ENCODE measurements around the gene WDFY3.

The WDFY3 gene, protein sequence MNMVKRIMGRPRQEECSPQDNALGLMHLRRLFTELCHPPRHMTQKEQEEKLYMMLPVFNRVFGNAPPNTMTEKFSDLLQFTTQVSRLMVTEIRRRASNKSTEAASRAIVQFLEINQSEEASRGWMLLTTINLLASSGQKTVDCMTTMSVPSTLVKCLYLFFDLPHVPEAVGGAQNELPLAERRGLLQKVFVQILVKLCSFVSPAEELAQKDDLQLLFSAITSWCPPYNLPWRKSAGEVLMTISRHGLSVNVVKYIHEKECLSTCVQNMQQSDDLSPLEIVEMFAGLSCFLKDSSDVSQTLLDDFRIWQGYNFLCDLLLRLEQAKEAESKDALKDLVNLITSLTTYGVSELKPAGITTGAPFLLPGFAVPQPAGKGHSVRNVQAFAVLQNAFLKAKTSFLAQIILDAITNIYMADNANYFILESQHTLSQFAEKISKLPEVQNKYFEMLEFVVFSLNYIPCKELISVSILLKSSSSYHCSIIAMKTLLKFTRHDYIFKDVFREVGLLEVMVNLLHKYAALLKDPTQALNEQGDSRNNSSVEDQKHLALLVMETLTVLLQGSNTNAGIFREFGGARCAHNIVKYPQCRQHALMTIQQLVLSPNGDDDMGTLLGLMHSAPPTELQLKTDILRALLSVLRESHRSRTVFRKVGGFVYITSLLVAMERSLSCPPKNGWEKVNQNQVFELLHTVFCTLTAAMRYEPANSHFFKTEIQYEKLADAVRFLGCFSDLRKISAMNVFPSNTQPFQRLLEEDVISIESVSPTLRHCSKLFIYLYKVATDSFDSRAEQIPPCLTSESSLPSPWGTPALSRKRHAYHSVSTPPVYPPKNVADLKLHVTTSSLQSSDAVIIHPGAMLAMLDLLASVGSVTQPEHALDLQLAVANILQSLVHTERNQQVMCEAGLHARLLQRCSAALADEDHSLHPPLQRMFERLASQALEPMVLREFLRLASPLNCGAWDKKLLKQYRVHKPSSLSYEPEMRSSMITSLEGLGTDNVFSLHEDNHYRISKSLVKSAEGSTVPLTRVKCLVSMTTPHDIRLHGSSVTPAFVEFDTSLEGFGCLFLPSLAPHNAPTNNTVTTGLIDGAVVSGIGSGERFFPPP (N-terminal part only)

DNA sequence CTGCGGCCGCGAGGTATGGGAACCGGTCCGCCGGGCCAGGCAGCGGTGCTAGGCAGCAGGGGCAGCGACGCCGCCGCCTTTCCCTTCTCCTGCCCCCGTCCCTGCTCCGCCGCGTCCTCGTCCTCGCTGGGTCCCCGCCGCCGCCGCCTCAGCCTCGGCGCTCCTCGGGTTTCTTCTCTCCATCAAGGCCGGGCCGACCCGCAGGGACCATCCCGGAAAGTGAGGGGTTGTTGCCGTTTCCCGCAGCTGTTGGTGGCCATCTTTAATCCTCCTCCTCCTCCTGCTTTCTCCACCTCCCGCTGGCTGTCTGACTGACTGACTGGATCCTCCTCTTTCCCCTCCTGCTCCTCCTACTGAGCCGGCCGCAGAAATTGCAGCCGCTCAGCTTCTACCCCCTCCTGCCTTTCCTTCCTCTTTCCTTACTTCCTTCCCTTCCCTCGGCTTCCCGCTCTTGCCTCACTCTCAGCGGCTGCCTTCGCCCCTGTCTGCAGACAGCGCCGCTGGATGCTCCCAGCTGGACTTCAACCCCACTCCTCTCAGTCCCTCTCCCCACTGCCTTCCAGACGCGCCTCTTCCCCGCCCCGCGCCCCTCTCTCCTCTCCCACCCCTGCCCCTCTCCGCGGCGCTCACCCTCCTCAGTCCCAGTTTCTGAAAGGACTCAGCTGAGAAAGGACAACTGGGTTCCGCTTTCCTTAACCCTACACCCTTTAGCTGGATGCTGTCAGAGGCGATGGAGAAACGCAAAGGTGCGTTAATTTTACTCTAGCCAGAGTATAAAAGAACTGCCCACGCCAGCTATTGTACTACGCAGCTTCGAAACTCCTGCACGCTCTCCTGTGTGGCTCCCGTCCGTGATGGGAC is at the start of gene WDFY3:
TSS of gene WDFY3 (minus strand) at position 309 of the 861 bp plus-strand sequence. CDS start 106,099 bp downstream, outside the sequence.
- peak; percentile 70 for DNase-seq

DNA sequence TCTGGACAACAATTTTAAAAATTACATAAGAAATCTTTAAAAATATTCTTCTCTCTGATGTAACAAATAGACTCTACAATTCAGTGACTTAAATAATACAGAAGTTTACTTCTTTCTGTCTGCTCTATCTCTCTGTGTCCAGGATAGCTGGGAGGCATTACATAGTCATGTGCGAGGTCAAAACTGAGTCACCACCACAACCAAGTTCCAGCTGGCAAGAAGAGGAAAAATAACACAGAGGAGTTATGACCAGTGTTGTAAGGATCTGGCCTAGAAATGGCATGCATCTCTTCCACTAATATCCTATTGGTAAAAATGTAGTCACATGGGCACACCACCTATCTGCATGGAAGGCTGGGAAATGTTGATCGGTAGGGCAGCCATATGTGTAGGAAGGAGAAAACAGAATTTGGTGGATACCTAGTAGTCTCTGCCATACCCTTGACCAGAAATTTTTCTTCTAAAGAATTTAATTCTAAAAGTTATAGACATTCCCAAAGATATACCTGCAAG is 39.4 kb upstream of the WDFY3 start:
- DNase-seq: no peak

DNA sequence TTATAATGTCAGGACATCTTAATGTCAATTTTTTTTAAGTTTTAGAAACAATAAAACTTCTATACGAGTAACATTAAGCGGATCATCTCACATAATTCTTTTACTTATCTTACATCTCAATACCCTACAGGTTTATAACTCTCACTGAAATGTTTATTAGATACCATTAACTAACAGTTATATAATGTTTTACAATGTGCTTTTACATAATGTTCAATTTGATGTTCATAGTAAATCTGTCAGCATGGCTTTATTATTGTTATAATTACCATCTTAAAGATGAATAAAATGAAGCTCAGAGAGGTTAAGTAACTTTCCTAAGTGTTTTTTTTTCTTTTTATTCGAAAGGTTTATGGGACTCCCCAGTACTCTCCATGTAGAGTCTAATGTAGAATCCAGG is 33.9 kb upstream of the WDFY3 start:
- no peak for DNase-seq

DNA sequence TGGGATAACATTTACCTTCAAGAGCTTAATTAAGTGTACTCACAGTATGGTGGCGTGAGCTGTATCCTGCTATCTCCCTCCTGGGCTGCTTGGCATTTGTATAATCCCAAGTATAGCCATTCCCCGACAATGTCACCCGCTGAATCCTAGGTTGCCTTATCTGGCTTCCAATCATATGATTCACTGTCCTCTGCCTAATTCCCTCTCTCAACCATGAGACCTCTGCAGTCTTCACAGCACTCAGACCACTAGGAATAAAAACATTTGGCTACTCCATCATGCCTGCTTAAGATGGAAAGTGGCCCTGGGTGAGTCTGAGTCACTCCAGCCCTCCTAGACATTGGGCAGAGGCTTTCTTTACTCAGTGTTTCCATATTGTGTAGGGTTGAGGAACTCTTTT is 28.9 kb upstream of the WDFY3 start:
- no peak for DNase-seq

DNA sequence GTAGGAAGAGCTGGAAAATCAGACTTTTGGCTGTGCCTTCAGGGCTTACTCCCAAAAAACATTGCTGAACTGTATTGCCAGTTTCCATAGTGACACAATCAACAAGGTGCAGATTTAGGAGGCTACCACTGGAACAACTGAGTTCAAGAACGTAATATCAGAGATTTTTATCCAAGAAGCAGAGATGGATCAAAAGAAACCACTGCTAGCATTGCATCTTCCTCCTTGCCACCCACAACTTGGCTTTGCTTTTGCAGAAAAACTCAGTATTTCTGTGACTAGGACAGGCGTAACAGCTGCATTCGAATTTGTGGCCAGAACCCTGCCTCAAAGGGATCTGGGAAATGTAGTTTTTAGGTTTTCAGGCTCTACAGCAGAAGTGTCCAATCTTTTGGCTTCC is 27.8 kb upstream of the WDFY3 start:
- DNase-seq: no peak

DNA sequence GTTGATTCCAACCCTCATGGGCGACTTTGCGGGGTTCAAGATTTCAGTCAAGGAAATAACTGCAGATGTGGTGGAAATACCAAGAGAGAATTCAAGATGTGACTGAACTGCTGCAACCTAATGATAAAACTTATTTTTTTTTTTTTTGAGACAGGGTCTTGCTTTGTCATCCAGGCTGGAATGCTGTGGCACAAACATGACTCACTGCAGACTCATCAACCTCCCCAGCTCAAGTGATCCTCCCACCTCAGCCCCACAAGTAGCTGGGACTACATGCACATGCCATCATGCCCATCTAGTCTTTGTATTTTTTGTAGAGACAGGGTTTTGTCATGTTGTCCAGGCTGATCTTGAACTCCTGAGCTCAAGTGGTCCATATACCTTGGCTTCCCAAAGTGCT is 19.5 kb upstream of the WDFY3 start:
- no peak for DNase-seq

DNA sequence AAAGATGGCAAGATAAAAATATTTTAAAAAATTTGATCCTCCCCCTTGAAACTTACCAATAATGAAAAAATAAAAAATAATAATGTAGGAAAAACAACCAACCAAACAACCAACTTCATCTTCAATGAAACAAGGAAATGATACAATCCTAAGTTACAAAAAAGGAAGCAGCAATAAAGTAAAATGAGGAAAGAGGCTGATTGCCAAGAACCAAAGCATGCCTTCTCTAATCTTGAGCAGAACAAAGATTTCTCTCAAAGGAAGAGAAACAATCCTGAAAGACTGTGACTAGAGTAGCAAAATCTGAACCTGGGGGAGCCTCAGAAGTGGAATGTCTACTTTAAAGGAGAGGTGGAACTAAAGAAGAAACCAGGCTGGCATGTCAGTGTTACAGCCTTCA is 10.9 kb upstream of the WDFY3 start:
- no peak for DNase-seq

DNA sequence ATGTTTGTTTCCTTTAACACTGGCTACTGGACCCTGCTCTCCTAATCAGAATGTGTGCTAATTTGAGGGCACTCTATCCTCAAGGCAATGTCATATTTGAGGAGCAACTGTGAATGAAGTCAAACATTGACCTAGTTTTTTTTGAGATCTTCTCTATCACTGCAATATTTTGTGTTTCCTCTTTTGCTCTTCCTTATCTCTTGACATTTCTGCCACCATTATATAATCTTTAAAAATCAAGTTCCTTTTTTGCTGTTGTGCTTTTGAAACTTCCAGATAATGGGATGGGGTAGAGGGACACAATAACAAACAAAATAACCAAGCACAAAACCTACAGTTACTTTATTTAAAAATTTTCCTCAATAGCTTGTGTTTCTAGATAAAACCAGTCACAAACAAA is 7.4 kb upstream of the WDFY3 start:
- DNase-seq: no peak

DNA sequence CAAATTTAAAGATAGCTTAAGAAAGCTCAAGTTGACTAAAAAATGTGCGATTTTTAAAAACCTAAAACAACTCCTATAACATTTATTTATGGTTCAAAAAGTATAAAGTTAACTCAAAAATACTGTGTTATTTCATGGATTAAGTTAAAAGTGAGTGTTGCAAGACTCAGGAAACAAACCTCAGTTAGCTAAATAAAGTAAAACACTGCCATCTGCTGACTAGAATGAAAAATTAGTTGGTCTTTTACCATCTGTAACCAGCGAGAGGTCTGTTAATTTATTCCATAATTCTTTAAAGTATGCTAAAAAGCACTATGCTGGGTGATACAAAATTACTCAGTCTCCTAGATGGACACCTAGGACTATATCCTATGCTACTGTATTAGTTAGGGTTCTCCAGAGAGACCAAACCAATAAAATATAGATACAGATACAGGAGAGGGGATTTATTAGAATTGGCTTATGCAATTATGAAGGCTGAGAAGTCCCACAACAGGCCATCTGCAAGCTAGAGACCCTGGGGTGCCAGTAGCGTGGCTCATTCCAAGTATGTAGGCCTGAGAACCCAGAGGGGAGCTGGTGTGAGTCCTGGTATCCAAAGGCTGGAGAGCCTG is 4.9 kb upstream of the WDFY3 start:
- peak; percentile 65 for DNase-seq

DNA sequence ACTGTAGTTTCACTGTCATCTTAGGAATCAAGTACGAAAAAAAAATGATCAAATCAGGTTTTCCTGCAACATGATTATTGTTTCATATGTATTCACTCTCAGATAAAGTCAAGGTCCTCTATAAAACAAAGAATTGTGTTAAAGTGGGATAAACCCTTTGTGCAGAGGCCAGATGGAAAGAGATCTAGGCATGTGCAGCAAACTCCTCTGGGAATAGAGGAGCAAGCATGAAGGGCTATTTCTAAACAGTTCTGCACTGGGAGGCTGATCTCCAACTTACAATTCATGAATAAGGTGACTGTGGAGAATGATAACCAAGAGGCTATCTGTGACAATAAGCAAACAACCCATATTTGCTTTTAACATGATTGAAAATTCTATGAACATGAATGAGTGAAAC is 2.4 kb upstream of the WDFY3 start:
- peak; percentile 60 for DNase-seq

DNA sequence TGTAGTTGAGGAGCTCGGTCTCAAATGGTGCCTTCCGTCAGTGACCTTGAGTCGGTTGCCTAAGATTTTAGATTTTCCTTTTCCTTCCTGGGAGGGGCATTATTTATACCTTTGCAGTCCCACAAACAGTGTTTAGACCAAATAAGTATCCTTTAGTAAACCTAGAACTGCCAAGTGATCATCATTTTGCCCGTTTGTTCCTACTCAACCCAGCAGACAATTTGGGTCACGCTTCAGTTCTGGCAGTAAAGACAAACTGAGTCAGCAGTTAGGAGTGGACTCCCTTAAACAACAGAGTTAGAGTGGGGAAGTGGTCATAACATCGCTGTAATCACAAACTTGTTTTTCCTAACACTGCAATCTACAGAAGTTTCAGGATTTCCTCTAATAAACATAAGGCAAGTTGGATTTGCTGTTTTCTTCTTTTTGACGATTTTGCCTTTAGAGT is 777 bp upstream of the WDFY3 start:
- peak; percentile 43 for DNase-seq

DNA sequence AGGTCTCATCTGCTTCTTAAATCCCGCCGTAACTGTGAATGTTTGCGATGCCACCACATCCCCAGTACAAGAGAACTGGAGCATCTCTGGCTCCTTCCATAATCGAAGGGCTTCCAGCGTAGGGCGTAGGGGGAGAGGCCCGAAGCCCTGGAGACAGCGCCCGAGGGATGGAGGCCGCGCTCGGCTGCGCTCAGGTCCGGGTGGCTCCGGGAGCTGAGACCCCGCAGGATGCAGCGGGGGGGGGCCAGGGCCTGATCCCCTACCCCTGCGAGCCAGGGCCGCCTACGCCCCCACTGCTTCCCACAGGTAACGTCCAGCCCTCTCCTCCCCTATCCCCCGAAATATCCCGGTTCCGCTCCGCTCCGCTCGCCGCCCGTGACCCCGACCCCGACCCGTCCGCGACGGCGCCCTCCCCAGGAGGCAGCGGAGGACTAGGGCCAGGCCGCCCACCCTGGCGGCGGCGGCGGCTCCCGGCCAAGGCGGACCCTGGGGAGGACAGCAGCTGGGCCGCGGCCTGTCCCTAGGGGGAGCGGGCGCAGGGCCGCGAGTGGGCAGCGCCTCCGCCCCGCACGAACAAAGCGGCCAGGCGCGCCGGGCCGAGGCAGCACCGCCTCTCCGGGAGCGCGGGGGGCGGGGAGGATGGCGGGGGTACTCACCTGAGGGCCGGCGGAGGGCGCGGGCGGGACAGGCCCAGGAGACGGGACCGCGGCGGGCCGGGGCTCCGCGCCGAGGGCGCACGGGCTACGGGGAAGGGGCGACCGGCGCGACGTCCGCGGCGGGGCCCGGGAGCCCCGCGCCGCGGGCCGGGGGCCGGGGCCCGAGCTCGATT is 723 bp downstream of the WDFY3 start:
- peak; percentile 37 for DNase-seq

DNA sequence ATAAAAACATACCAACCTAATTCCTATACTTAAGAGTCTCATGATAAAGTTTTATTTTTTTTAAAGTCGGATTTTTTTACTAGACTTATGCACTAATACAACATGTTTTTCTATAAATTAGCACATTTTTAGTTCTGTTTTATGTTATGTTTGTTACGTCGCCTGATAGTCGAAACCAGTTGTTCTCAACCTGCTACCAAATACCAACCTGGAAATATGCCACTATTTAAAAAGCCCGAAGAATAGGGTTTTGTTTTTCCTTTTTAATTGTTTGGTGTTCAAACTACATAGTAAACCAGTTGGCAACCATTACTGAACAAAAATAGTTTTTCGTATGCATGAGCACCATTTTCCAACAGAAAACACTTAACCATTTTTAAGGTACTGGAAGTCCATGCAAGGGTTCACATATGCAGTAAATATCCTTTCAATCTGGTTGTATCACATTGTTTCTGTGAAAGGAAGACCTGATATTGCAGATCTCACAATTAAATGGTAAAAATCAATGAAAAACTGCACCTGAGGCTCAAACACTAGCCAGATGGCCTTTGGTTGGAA is 1.4 kb downstream of the WDFY3 start:
- DNase-seq: no peak

DNA sequence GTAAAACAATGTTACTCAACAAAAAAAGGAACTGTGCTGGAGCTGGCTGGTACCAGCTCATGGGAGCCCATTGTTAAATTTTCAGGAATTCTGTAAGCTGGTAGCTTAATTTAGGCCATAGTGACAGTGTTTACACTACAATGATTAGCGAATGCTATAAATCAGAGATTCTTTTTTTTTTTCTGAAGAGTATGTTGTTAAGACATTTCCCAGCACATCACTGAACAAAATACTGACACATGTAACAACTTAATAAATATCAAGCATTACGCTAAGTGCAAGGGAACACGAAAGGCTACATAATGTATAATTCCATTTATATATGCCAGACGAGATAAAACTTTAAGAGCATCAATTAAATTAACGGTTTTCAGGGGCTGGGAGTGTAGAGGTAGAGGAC is 4.4 kb downstream of the WDFY3 start:
- DNase-seq: no peak

DNA sequence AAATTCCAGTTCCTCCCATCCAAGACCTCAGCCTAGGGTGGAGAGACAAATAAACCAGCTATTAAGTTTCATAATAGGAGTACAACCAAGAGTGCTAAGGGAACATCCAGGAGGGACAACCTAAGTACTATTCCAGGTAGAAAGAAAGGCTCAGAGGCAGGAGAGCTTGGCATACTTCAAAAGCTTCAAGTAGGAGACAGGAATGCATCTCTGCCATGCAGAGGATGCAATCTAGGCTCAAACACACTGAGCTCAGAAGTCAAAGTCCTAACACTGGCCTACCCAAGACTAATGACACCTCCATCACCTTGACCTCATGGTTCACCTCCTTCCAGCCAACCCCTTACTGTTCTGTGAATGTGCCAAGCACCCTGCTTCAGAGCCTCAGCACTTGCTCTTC is 8.1 kb downstream of the WDFY3 start:
- no peak for DNase-seq

DNA sequence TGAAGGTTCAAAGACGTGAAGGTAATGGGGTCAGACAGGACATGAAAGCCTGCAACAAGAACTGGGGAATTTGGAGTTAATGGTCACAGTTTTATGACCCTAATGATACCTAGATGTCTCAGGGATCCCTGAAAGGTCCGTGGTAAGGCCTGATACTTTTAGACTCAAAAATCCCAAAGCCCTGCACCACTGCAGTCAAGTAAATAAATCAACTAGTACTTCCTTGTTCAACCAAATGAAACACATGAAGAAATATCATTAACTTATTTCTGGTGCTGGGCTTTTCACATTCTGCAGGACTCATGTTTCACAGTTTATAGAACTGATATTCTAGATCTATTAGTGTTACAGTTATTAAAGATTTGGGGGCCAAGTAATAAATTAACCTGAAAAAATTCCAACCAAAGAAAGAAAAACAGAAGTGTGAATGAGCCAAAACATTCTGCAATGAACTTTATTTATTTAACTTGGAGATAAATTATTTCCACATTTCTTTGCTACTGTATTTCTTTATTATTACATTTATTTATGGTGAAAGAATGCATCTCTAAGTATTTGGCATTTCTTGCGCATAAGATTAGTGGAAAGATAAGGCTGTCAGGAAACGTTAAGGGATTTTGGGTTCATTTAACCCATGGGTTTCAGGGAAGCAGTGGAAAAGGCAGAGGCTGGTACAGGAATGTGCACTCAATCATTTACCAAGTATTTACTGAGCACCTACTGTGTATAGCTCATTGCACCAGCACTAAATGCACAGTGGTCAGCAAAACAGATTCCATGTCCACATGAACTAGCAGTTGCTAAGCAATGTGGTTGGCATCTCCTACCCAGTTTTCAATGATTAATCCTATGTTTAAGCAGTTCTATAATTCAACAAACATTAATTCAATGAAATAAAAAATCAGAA is 8.7 kb downstream of the WDFY3 start:
- DNase-seq: no peak

DNA sequence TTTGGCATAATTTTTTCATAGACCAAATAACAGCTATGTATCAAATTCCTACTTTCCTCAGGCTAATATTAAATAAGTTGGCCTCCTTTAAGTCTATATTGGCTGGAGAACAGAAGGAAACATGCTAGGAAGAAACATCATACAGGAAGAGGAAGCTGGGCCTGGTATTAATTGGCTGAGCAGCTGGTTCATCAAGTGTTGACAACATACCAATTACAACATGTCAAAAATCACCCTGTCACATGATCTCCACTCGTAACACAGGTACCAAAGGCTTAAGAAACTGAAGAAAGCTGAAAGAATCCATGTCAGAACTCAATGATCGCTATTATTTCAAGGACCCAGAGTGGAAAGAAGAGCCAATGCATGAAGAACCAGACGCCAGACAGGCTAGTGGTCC is 10.5 kb downstream of the WDFY3 start:
- no peak for DNase-seq

DNA sequence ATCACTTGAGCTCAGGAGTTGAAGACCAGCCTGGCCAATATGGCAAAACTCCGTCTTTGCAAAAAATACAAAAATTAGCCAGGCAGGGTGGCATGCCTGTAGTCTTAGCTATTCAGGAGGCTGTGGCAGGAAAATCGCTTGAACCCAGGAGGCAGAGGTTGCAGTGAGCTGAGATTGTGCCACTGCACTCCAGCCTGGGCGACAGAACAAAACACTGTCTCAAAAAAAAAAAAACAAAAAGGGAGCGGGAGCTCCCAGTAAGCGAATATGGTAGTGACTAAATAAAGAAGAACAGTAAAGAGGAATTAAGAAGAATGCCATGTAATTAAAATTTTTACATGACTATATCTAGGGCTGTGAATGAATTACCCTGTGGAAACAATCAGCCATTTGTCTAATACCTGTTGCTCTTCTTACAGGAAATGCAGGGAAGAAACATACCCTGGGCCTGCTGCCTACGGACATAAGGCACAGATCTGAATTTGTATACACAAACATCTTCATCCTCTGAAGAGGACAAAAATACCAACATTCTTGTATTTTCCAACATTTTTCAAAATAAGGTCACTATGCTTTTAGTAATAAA is 11.4 kb downstream of the WDFY3 start:
- no peak for DNase-seq

DNA sequence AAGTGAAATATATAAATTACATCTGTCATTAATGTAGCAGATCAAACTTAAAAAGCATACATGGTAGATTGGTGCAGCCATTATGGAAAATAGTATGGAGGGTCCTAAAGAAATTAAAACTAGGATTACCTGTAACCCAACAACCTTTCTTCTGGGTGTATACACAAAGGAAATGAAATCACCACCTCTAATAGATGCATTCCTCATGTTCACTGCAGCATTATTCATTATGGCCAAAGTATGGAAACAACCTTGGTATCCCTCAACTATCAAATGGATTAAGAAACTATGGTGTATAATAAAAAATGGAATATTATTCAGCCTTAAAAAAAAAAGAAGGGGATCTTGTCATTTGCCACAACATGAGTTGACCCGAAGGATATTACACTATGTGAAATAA is 13.7 kb downstream of the WDFY3 start:
- DNase-seq: no peak
